Uterus (tissue), 4 donors: ENCODE data around the gene ECT2. TPM values are rescaled to one million over a fixed set of nuclear protein-coding genes. Genes with fewer than 3 reads are reported as not detected.
A peak's percentile ranks its signal among the peaks of the same experiment; 100 is the strongest.

Experiments used
- DNase-seq, 2 donors: peaks; one replicate each; pipeline ENCODE4 v3.0.0-alpha.2; 2019 to 2020
- H3K27ac ChIP-seq, 2 donors: fragments of 200-600 bp; sonication (generic); 1 replicate in 1 of 2; 2 replicates in 1 of 2; pipeline ENCODE4 v1.5.1; 2016 to 2018
- H3K27me3 ChIP-seq, 2 donors: fragments of 200-600 bp; sonication (generic); one replicate each; pipeline ENCODE4 v1.5.1; 2018 to 2019; ENCODE audit warnings: control low read depth in 1 of 2
- H3K36me3 ChIP-seq, 2 donors: fragments of 200-600 bp; sonication (generic); one replicate each; pipeline ENCODE4 v1.5.1; 2019; ENCODE audit warnings: control low read depth in 1 of 2
- H3K4me1 ChIP-seq, 2 donors: fragments of 200-600 bp; sonication (generic); one replicate each; pipeline ENCODE4 v1.5.1; 2018 to 2019; ENCODE audit warnings: control low read depth in 1 of 2
- H3K4me3 ChIP-seq, 2 donors: fragments of 200-600 bp; sonication (generic); 1 replicate in 1 of 2; 2 replicates in 1 of 2; pipeline ENCODE4 v1.5.1; 2018 to 2019; ENCODE audit warnings: mild to moderate bottlenecking in 1 of 2
- H3K9me3 ChIP-seq, 2 donors: fragments of 200-600 bp; sonication (generic); one replicate each; pipeline ENCODE4 v1.5.1; 2019; ENCODE audit warnings: control low read depth in 1 of 2
- CTCF ChIP-seq, 4 experiments: fragments of 200-600 bp in 2 of 4; fragments of 450-650 bp in 2 of 4; sonication (generic) in 2 of 4; IDR thresholded peaks; one replicate each; pipeline ENCODE4 v1.5.1; 2016 to 2019; ENCODE audit warnings: antibody characterized with exemption in 4 of 4, mild to moderate bottlenecking in 2 of 4, moderate library complexity in 1 of 4
- POLR2A ChIP-seq, 2 donors: fragments of 450-650 bp; IDR thresholded peaks; one replicate each; pipeline ENCODE4 v1.6.1; 2016; ENCODE audit warnings: antibody characterized with exemption in 2 of 2, mild to moderate bottlenecking in 1 of 2, moderate library complexity in 1 of 2
- intact Hi-C: fragments of 100-400 bp; cut with DNase I; formaldehyde crosslinking; loops from one replicate; pipeline ENCODE4 v1.15.1; 2023; ENCODE audit warnings: low total_unique reads
- total RNA-seq, 4 donors: library from RNA; depleted of rRNA in 3 of 4; stranded (reverse); fragments of >200 nt in 3 of 4; gene quantifications; one replicate each; pipeline versions ENCODE4 v1.1.0 to v1.2.4, GENCODE V29; 2014 to 2023
- donor health status: DM: yes; HTN: yes; CAD: no.

The ECT2 gene
- total RNA-seq, 4 donors from 2014 or later: 2.6 to 52.9 (median 4.9) TPM

GRCh38 chr3:172709774-172710663 is 40.5 kb upstream of the ECT2 start:
- peak overlapping the region; percentile 71 to 75 for H3K4me3 ChIP-seq
- TF ChIP-seq CTCF (IDR thresholded peaks at IDR 0.05) (no peak), POLR2A (IDR thresholded peaks at IDR 0.05) (no peak)
- intact Hi-C loops: no loop called here
- peak; percentile 47 to 48 for DNase-seq
- no peaks in the 10 kb centered on the region for H3K27me3 ChIP-seq
- no peaks in the 10 kb centered on the region for H3K36me3 ChIP-seq
- peaks cover 0 to 8% of the 10 kb centered on the region in 2 donors for H3K4me1 ChIP-seq
- H3K27ac ChIP-seq: peak overlapping the region; percentile 90 to 95
- no peaks in the 10 kb centered on the region for H3K9me3 ChIP-seq

GRCh38 chr3:172710664-172711453 is 39.7 kb upstream of the ECT2 start, which contains the start of gene NCEH1:
NCEH1 (minus strand) TSS chr3:172711067; CDS start chr3:172710984, 83 bp downstream.
- DNase-seq: peak; percentile 84 to 87
- peaks cover 0 to 8% of the 10 kb centered on the region in 2 donors for H3K4me1 ChIP-seq
- H3K4me3 ChIP-seq: peak within 1 kb of the TSS; percentile 71 to 75
- no peaks in the 10 kb centered on the region for H3K27me3 ChIP-seq
- H3K36me3 ChIP-seq: no peaks in the 10 kb centered on the region
- TF ChIP-seq POLR2A (IDR thresholded peaks at IDR 0.05) (peak; percentile 72), CTCF (IDR thresholded peaks at IDR 0.05) (peak; percentile 60 to 88 (median 77))
- peak within 1 kb of the TSS; percentile 90 to 95 for H3K27ac ChIP-seq
- intact Hi-C loops: no loop called here
- no peaks in the 10 kb centered on the region for H3K9me3 ChIP-seq

- H3K27me3 ChIP-seq: no peaks in the 10 kb centered on the region
- peak overlapping the region; percentile 71 to 75 for H3K4me3 ChIP-seq
- H3K4me1 ChIP-seq: peaks cover 0 to 8% of the 10 kb centered on the region in 2 donors
- H3K36me3 ChIP-seq: no peaks in the 10 kb centered on the region
- H3K9me3 ChIP-seq: no peaks in the 10 kb centered on the region
- DNase-seq: peak in 1 of 2 donors; percentile 36
- peak overlapping the region; percentile 90 to 95 for H3K27ac ChIP-seq
- intact Hi-C loops: no loop called here
- TF ChIP-seq CTCF (IDR thresholded peaks at IDR 0.05): no peak
Observed at GRCh38 chr3:172711454-172711795, 39.1 kb upstream of the ECT2 start.

GRCh38 chr3:172713316-172713715 is 37.2 kb upstream of the ECT2 start:
- Histone ChIP-seq H3K36me3 (no peaks in the 10 kb centered on the region), H3K27me3 (no peaks in the 10 kb centered on the region), H3K4me1 (peaks cover 0 to 8% of the 10 kb centered on the region in 2 donors), H3K4me3 (no peak overlapping the region), H3K9me3 (no peaks in the 10 kb centered on the region), H3K27ac (no peak overlapping the region)
- peak; percentile 28 to 52 for DNase-seq
- TF ChIP-seq POLR2A (IDR thresholded peaks at IDR 0.05): no peak
- TF ChIP-seq CTCF (IDR thresholded peaks at IDR 0.05): no peak
- intact Hi-C loops: no loop called here

- no peak for DNase-seq
- Histone ChIP-seq H3K36me3 (no peaks in the 10 kb centered on the region), H3K27ac (no peak overlapping the region), H3K4me1 (no peaks in the 10 kb centered on the region), H3K9me3 (no peaks in the 10 kb centered on the region), H3K4me3 (no peak overlapping the region), H3K27me3 (no peaks in the 10 kb centered on the region)
- TF ChIP-seq CTCF (IDR thresholded peaks at IDR 0.05): no peak
- TF ChIP-seq POLR2A (IDR thresholded peaks at IDR 0.05): no peak
- intact Hi-C loops: no loop called here
Observed at GRCh38 chr3:172716476-172716875, 34.0 kb upstream of the ECT2 start.
